ENCODE data around the gene UCMA. TPM values are rescaled to one million over a fixed set of nuclear protein-coding genes. Genes with fewer than 3 reads are reported as not detected.

The UCMA gene
- total and polyA plus RNA-seq, 2 of the 4 experiments (the other 2 are of a cell fraction), result not detected

DNA sequence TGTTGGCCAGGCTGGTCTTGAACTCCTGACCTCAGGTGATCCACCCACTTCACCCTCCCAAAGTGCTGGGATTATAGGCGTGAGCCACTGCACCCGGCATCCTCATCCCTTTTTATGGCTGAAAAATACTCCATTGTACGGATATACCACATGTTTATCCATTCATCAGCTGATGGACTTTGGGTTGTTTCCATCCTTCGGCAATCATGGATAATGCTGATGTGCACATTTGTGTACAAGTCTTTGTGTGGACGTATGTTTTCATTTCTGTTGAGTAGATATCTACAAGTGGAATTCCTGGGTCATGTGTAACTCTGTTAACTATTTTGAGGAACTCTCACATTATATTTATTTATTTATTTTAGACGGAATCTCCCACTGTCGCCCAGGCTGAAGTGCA lies 5.7 kb upstream of the UCMA start:
- Histone ChIP-seq H3K4me1 (ENCODE audit: control insufficient read depth, insufficient read depth, low read length) (no peaks in the 10 kb centered on the region), H2BK20ac (ENCODE audit: low read depth, low read length) (no peak overlapping the region), H3K4ac (ENCODE audit: low read depth, low read length) (no peak overlapping the region), H2AK5ac (ENCODE audit: low read depth, low read length) (no peak overlapping the region), H3K56ac (ENCODE audit: extremely low read depth, insufficient read depth, low read length) (no peak overlapping the region), H3K4me3 (ENCODE audit: insufficient read depth, low read depth, low read length) (no peak overlapping the region), H2BK120ac (ENCODE audit: low read depth, low read length) (no peak overlapping the region), H3K27ac (ENCODE audit: insufficient read depth, low read length) (no peak overlapping the region), H3K27me3 (ENCODE audit: control insufficient read depth, insufficient read depth, low read length) (peaks cover 6% of the 10 kb centered on the region; the same call in 1 of the 2 replicates), H3K18ac (ENCODE audit: low read depth, low read length) (no peak overlapping the region), H3K36me3 (ENCODE audit: control insufficient read depth, insufficient read depth, low read length) (no peaks in the 10 kb centered on the region), H2AK9ac (replicated peaks; ENCODE audit: low read depth, low read length, poor library complexity) (no peak overlapping the region), H4K8ac (ENCODE audit: low read depth in 2 of 2, low read length in 2 of 2) (no peak overlapping the region), H2BK15ac (ENCODE audit: low read depth, low read length) (no peak overlapping the region), H3K14ac (replicated peaks; ENCODE audit: low read depth, low read length) (no peak overlapping the region), H4K91ac (ENCODE audit: insufficient read depth, low read depth, low read length) (no peak overlapping the region), H3K23ac (ENCODE audit: low read depth, low read length) (no peak overlapping the region), H2AFZ (replicated peaks; ENCODE audit: low read length, poor library complexity) (no peak overlapping the region), H3K4me2 (ENCODE audit: low read depth, low read length) (no peak overlapping the region), H2BK5ac (ENCODE audit: low read depth, low read length, poor library complexity, severe bottlenecking) (no peak overlapping the region), H3K9me1 (ENCODE audit: insufficient read depth, low read length) (no peaks in the 10 kb centered on the region), H4K20me1 (ENCODE audit: insufficient read depth, low read length) (no peaks in the 10 kb centered on the region), H3K9me3 (ENCODE audit: control insufficient read depth, insufficient read depth, low read length) (no peaks in the 10 kb centered on the region), H4K5ac (ENCODE audit: low read depth, low read length) (no peak overlapping the region), H3K9ac (ENCODE audit: low read depth, low read length) (no peak overlapping the region), H3K79me1 (ENCODE audit: low read depth in 1 of 2, low read length in 2 of 2) (no peaks in the 10 kb centered on the region)
- 80% methylated on average over 1 of the region's 7 CpGs; no CpG with 5 or more reads in 1 of the 2 experiments for WGBS, 2 experiments (ENCODE audit: extremely low coverage in 2 of 2, insufficient read length in 1 of 2)
- BruUV-seq (replicated peaks), result no TSS peak
- TF ChIP-seq, protein P1, sequence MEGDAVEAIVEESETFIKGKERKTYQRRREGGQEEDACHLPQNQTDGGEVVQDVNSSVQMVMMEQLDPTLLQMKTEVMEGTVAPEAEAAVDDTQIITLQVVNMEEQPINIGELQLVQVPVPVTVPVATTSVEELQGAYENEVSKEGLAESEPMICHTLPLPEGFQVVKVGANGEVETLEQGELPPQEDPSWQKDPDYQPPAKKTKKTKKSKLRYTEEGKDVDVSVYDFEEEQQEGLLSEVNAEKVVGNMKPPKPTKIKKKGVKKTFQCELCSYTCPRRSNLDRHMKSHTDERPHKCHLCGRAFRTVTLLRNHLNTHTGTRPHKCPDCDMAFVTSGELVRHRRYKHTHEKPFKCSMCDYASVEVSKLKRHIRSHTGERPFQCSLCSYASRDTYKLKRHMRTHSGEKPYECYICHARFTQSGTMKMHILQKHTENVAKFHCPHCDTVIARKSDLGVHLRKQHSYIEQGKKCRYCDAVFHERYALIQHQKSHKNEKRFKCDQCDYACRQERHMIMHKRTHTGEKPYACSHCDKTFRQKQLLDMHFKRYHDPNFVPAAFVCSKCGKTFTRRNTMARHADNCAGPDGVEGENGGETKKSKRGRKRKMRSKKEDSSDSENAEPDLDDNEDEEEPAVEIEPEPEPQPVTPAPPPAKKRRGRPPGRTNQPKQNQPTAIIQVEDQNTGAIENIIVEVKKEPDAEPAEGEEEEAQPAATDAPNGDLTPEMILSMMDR (conservative IDR thresholded peaks at IDR 0.05; ENCODE audit: low read depth, low read length), result no peak
- CTCF ChIA-PET, result interaction anchor here (1.6 kb wide), 1 partner anchor 9 kb away, joined by 8 read pairs; no protein-coding TSS in a partner anchor
- ATAC-seq (ENCODE audit: low read depth), result no peak
- no peak for DNase-seq
- in situ Hi-C loops (cut with MboI; ENCODE audit: low sequenced_read_pairs), result no loop called here
- POLR2A ChIA-PET (ENCODE audit: unreplicated experiment), result no interaction called here
- intact Hi-C loops (cut with micrococcal nuclease), result no loop called here
- dilution Hi-C loops (cut with HindIII; ENCODE audit: low sequenced_read_pairs, unreplicated experiment), result no loop called here
